A549 treated with dexamethasone at 1 μM for 4 hours (cell line): ENCODE results near the gene LTB. TPM values are rescaled to one million over a fixed set of nuclear protein-coding genes. Genes with fewer than 3 reads are reported as not detected.

Experiments used
- total RNA-seq: library from RNA; stranded (reverse); fragments of 200-300 nt; extraction: Qiagen RNA extraction; gene quantifications from 5 replicates; pipeline ENCODE4 v1.2.3, GENCODE V29; 2022

The LTB gene
- 0.20 to 0.46 TPM (median 0.32 TPM) in 5 replicates for total RNA-seq

GRCh38 chr6:31582230-31582643, at the start of gene LTB:
Gene LTB, minus strand, starts transcription at chr6:31582424. Its CDS starts 7 bp downstream, at chr6:31582417.

GRCh38 chr6:31620586-31621319, 38.5 kb upstream of the LTB start, which contains the start of gene PRRC2A:
Gene PRRC2A, plus strand, starts transcription at chr6:31620715. Its CDS starts 2,075 bp downstream, at chr6:31622790.

GRCh38 chr6:31614684-31615578, 32.7 kb upstream of the LTB start, which contains the start of gene AIF1:
Gene AIF1, plus strand, starts transcription at chr6:31615234. Its CDS starts 96 bp downstream, at chr6:31615330.

GRCh38 chr6:31586008-31586407, 3.8 kb upstream of the LTB start, which contains the start of gene LST1:
Gene LST1, plus strand, starts transcription at chr6:31586277. Its CDS starts 1,023 bp downstream, at chr6:31587300.

GRCh38 chr6:31575335-31575901, 6.8 kb downstream of the LTB start, which contains the start of gene TNF:
Gene TNF, plus strand, starts transcription at chr6:31575565. Its CDS starts 177 bp downstream, at chr6:31575742.

GRCh38 chr6:31572041-31572911, 9.9 kb downstream of the LTB start, which contains the start of gene LTA:
Gene LTA, plus strand, starts transcription at chr6:31572289. Its CDS starts 454 bp downstream, at chr6:31572743.

GRCh38 chr6:31546958-31547726, 35.1 kb downstream of the LTB start, which contains the start of gene NFKBIL1:
Gene NFKBIL1, plus strand, starts transcription at chr6:31547608. Its CDS starts 87 bp downstream, at chr6:31547695.

GRCh38 chr6:31546339-31546957, 35.8 kb downstream of the LTB start, which contains the start of gene ATP6V1G2:
Gene ATP6V1G2, minus strand, starts transcription at chr6:31546608. Its CDS starts 49 bp downstream, at chr6:31546559.

GRCh38 chr6:31541658-31542521, 40.3 kb downstream of the LTB start, which contains the start of gene DDX39B:
Gene DDX39B, minus strand, starts transcription at chr6:31542003. Its CDS starts 1,471 bp downstream, at chr6:31540532.

Other genes with a start within 250 kb of the LTB start
- gene HLA-B, start 225.2 kb downstream of the LTB start, total RNA-seq: 20.6 to 32.4 TPM (median 22.0 TPM) in 5 replicates
- gene MICA, start 178.8 kb downstream of the LTB start, total RNA-seq: 27.4 to 29.3 TPM (median 28.6 TPM) in 5 replicates
- gene MICB, start 84.3 kb downstream of the LTB start, total RNA-seq: 5.3 to 7.8 TPM (median 7.0 TPM) in 5 replicates
- not detected in 5 replicates for gene MCCD1, start 53.5 kb downstream of the LTB start, total RNA-seq
- gene DDX39B, start 40.4 kb downstream of the LTB start, total RNA-seq: 267 to 386 TPM (median 346 TPM) in 5 replicates
- 0.42 to 0.88 TPM (median 0.78 TPM) in 5 replicates for gene ATP6V1G2, start 35.8 kb downstream of the LTB start, total RNA-seq
- 8.9 to 13.0 TPM (median 12.2 TPM) in 5 replicates for gene NFKBIL1, start 34.8 kb downstream of the LTB start, total RNA-seq
- 0.06 to 0.21 TPM (median 0.12 TPM) in 4 of 5 replicates, not detected in the other for gene LTA, start 10.1 kb downstream of the LTB start, total RNA-seq
- gene TNF, start 6.9 kb downstream of the LTB start, total RNA-seq: 0.06 TPM in 1 of 5 replicates, not detected in the others
- gene LST1, start 3.9 kb upstream of the LTB start, total RNA-seq: 0.11 TPM in 1 of 5 replicates, not detected in the others
- not detected in 5 replicates for gene NCR3, start 10.6 kb upstream of the LTB start, total RNA-seq
- not detected in 5 replicates for gene AIF1, start 32.8 kb upstream of the LTB start, total RNA-seq
- gene PRRC2A, start 38.3 kb upstream of the LTB start, total RNA-seq: 60.5 to 88.7 TPM (median 87.7 TPM) in 5 replicates
- gene BAG6, start 70.2 kb upstream of the LTB start, total RNA-seq: 106 to 143 TPM (median 140 TPM) in 5 replicates
- 2.7 to 3.8 TPM (median 3.3 TPM) in 5 replicates for gene APOM, start 73.5 kb upstream of the LTB start, total RNA-seq
- 11.3 to 13.3 TPM (median 12.8 TPM) in 5 replicates for gene C6orf47, start 78.4 kb upstream of the LTB start, total RNA-seq
- gene GPANK1, start 82.6 kb upstream of the LTB start, total RNA-seq: 8.9 to 12.1 TPM (median 11.6 TPM) in 5 replicates
- 165 to 180 TPM (median 171 TPM) in 5 replicates for gene CSNK2B, start 83.7 kb upstream of the LTB start, total RNA-seq
- 2.7 to 4.4 TPM (median 4.0 TPM) in 5 replicates for gene LY6G5B, start 87.6 kb upstream of the LTB start, total RNA-seq
- gene LY6G5C, start 98.6 kb upstream of the LTB start, total RNA-seq: 0.82 to 1.8 TPM (median 1.4 TPM) in 5 replicates
- gene ABHD16A, start 120.9 kb upstream of the LTB start, total RNA-seq: 13.2 to 16.4 TPM (median 15.7 TPM) in 5 replicates
- not detected in 5 replicates for gene LY6G6F, start 124.4 kb upstream of the LTB start, total RNA-seq
- gene LY6G6D, start 132.9 kb upstream of the LTB start, total RNA-seq: not detected in 5 replicates
- gene LY6G6C, start 139.3 kb upstream of the LTB start, total RNA-seq: 0.08 to 0.12 TPM in 2 of 5 replicates, not detected in the others
- not detected in 5 replicates for gene MPIG6B, start 140.9 kb upstream of the LTB start, total RNA-seq
- 24.9 to 30.6 TPM (median 28.7 TPM) in 5 replicates for gene DDAH2, start 146.9 kb upstream of the LTB start, total RNA-seq
- 438 to 455 TPM (median 449 TPM) in 5 replicates for gene CLIC1, start 154.1 kb upstream of the LTB start, total RNA-seq
- 8.4 to 14.3 TPM (median 14.1 TPM) in 5 replicates for gene MSH5, start 157.6 kb upstream of the LTB start, total RNA-seq
- gene SAPCD1, start 180.2 kb upstream of the LTB start, total RNA-seq: 2.1 to 3.7 TPM (median 3.5 TPM) in 5 replicates
- gene VWA7, start 194.9 kb upstream of the LTB start, total RNA-seq: 0.94 to 1.9 TPM (median 1.7 TPM) in 5 replicates
- 39.7 to 58.5 TPM (median 57.1 TPM) in 5 replicates for gene VARS1, start 213.3 kb upstream of the LTB start, total RNA-seq
- 47.5 to 56.4 TPM (median 52.4 TPM) in 5 replicates for gene LSM2, start 224.5 kb upstream of the LTB start, total RNA-seq
- gene HSPA1L, start 232.9 kb upstream of the LTB start, total RNA-seq: 1.1 to 1.8 TPM (median 1.7 TPM) in 5 replicates
- gene HSPA1A, start 233.1 kb upstream of the LTB start, total RNA-seq: 104 to 243 TPM (median 196 TPM) in 5 replicates
- gene HSPA1B, start 245.3 kb upstream of the LTB start, total RNA-seq: 73.0 to 177 TPM (median 144 TPM) in 5 replicates